Measurements from ENCODE around the gene COX8A.

Gene COX8A

DNA sequence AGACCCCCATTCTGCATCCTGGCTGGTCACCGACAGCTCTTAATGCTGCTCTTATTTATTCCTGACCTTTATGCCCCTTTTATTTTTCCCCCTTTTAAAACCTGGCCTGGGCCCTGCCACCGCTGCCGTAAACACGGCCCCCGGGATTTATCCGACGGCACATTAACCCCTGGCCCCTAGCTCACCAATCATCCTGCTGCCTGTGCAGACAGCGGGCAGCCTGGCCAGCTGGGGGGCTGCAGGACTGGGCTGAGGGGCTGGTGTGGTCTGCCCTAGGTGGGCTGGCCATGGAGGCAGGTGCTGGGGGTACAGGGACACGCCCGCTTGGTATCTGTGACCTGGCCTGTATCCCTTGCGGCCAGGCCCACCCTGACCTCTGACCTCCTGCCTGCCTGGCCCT is 39.9 kb downstream of the COX8A start:
- Histone ChIP-seq H3K9me3 (ENCODE audit: low read length) (0 out of 2 replicates have a peak, but pooled peaks cover 3% of the 10 kb centered on the region), H3K36me3 (ENCODE audit: insufficient read depth, low read length) (no peaks in the 10 kb centered on the region), H3K4me1 (ENCODE audit: insufficient read depth, low read length, severe bottlenecking) (no peaks in the 10 kb centered on the region), H2AFZ (ENCODE audit: low read length) (no peak overlapping the region), H3F3A (ENCODE audit: insufficient read depth, low read length) (no peaks in the 10 kb centered on the region), H3K4me2 (ENCODE audit: low read length) (no peak overlapping the region), H3K4me3 (ENCODE audit: low read depth, low read length, poor library complexity, severe bottlenecking) (no peak overlapping the region), H3K27me3 (ENCODE audit: insufficient read depth, low read length) (peaks cover 4% of the 10 kb centered on the region; the same call in 1 of the 2 replicates), H3K79me2 (ENCODE audit: insufficient read depth, low read length) (no peaks in the 10 kb centered on the region), H3K9ac (ENCODE audit: low read length) (no peak overlapping the region), H3K9me2 (ENCODE audit: low read depth, low read length) (no peaks in the 10 kb centered on the region), H4K20me1 (ENCODE audit: insufficient read depth, low read length) (no peaks in the 10 kb centered on the region), H3K27ac (ENCODE audit: low read depth, low read length, poor library complexity, severe bottlenecking) (no peak overlapping the region)
- TF ChIP-seq EZH2 (IDR thresholded peaks at IDR 0.05; ENCODE audit: borderline replicate concordance, low read length) = no peak
- TF ChIP-seq, protein P1, sequence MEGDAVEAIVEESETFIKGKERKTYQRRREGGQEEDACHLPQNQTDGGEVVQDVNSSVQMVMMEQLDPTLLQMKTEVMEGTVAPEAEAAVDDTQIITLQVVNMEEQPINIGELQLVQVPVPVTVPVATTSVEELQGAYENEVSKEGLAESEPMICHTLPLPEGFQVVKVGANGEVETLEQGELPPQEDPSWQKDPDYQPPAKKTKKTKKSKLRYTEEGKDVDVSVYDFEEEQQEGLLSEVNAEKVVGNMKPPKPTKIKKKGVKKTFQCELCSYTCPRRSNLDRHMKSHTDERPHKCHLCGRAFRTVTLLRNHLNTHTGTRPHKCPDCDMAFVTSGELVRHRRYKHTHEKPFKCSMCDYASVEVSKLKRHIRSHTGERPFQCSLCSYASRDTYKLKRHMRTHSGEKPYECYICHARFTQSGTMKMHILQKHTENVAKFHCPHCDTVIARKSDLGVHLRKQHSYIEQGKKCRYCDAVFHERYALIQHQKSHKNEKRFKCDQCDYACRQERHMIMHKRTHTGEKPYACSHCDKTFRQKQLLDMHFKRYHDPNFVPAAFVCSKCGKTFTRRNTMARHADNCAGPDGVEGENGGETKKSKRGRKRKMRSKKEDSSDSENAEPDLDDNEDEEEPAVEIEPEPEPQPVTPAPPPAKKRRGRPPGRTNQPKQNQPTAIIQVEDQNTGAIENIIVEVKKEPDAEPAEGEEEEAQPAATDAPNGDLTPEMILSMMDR (IDR thresholded peaks at IDR 0.05; ENCODE audit: low read length) = no peak

DNA sequence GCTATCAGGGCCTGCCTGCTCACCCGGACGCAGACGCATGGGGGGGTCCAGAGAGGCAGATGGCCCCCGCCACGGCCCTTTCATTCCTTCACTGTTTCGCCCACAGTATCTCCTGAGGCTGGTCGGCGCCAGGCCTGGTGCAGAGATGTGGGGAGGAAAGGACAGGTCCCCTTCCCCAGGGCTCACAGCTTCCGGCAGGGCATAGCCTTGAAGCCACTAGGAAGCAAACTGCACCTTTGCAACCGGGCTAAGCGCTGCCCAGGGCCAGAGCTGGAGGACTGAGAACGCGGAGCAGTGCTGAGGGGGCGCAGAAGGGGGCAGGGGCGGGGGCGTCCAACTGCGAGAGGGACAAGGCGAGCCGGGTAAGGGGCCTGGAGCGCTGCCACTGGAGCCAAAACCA is 41.1 kb downstream of the COX8A start:
- no peaks in the 10 kb centered on the region for H3F3A ChIP-seq (ENCODE audit: insufficient read depth, low read length)
- H3K4me2 ChIP-seq (ENCODE audit: low read length) = no peak overlapping the region
- H3K36me3 ChIP-seq (ENCODE audit: insufficient read depth, low read length) = no peaks in the 10 kb centered on the region
- peaks cover 4% of the 10 kb centered on the region; the same call in 1 of the 2 replicates for H3K27me3 ChIP-seq (ENCODE audit: insufficient read depth, low read length)
- H2AFZ ChIP-seq (ENCODE audit: low read length) = no peak overlapping the region
- no peaks in the 10 kb centered on the region for H3K9me2 ChIP-seq (ENCODE audit: low read depth, low read length)
- no peaks in the 10 kb centered on the region for H4K20me1 ChIP-seq (ENCODE audit: insufficient read depth, low read length)
- H3K79me2 ChIP-seq (ENCODE audit: insufficient read depth, low read length) = no peaks in the 10 kb centered on the region
- H3K4me3 ChIP-seq (ENCODE audit: low read depth, low read length, poor library complexity, severe bottlenecking) = no peak overlapping the region
- no peak overlapping the region for H3K9ac ChIP-seq (ENCODE audit: low read length)
- no peak for TF ChIP-seq EZH2 (IDR thresholded peaks at IDR 0.05; ENCODE audit: borderline replicate concordance, low read length)
- TF ChIP-seq, protein P1 (IDR thresholded peaks at IDR 0.05; ENCODE audit: low read length) = no peak
- no peak overlapping the region for H3K27ac ChIP-seq (ENCODE audit: low read depth, low read length, poor library complexity, severe bottlenecking)
- no peaks in the 10 kb centered on the region for H3K4me1 ChIP-seq (ENCODE audit: insufficient read depth, low read length, severe bottlenecking)
- no peaks in the 10 kb centered on the region for H3K9me3 ChIP-seq (ENCODE audit: low read length)

DNA sequence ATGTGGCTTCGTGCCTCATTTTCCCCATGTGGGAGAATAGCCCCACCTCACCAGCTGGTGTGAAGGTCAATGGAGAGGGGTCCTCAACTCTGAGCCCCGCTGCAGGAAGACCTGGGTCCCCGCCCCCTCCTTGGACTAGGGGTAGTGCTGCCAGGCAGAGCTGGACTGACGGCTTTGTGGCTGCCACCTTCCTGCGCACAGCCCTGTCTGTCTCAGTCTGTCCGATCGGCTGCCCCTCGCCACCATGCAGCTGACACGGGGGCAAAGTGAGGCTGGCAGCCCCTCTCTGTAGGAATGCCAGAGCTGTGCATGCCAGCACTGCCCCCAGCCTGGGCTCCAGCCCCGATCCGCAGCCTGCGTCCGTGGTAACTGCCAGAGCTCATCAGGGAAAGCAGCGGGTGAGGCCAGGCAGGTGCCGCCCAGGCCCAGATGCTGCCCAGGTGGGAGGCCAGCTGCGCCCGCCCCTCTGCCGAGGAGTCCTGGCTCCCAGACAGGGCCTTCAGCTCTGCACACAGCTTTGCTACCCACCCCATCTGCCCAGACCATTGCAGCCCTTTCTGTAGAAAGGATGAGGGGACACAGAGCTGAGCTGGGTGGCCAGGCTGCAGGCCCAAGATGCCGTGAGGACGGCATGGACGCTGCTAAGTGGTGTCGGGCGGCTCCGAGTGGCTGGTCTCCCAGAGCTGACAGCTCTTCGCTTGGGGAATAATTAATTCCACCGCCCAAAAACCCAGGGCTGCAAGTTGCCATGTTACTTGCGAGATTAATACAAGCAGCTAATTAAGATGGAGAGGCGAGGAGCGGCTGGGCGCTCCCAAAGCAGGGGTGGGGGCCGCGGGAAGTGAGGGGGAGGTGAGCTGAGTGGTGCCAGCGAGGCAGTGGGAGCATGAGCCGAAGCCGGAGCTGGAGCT is 41.8 kb downstream of the COX8A start:
- Histone ChIP-seq H3K9me2 (ENCODE audit: low read depth, low read length) (no peaks in the 10 kb centered on the region), H3F3A (ENCODE audit: insufficient read depth, low read length) (no peaks in the 10 kb centered on the region), H3K4me3 (ENCODE audit: low read depth, low read length, poor library complexity, severe bottlenecking) (no peak overlapping the region), H2AFZ (ENCODE audit: low read length) (no peak overlapping the region), H4K20me1 (ENCODE audit: insufficient read depth, low read length) (no peaks in the 10 kb centered on the region), H3K4me2 (ENCODE audit: low read length) (no peak overlapping the region), H3K27ac (ENCODE audit: low read depth, low read length, poor library complexity, severe bottlenecking) (no peak overlapping the region), H3K9me3 (ENCODE audit: low read length) (no peaks in the 10 kb centered on the region), H3K79me2 (ENCODE audit: insufficient read depth, low read length) (no peaks in the 10 kb centered on the region), H3K4me1 (ENCODE audit: insufficient read depth, low read length, severe bottlenecking) (no peaks in the 10 kb centered on the region), H3K27me3 (ENCODE audit: insufficient read depth, low read length) (peaks cover 4% of the 10 kb centered on the region; the same call in 1 of the 2 replicates), H3K9ac (ENCODE audit: low read length) (no peak overlapping the region), H3K36me3 (ENCODE audit: insufficient read depth, low read length) (no peaks in the 10 kb centered on the region)
- TF ChIP-seq, protein P1 (IDR thresholded peaks at IDR 0.05; ENCODE audit: low read length) = no peak

Data from OCI-LY1 (cell line).